Prostate gland (tissue), 2 donors: Measurements from ENCODE around the gene FAM120B. TPM values are rescaled to one million over a fixed set of nuclear protein-coding genes. Genes with fewer than 3 reads are reported as not detected.

Source experiments
- DNase-seq: peaks from one replicate; pipeline ENCODE4 v3.0.0-alpha.2; 2019; ENCODE audit warnings: low spot score
- H3K27ac ChIP-seq, 2 donors: fragments of 200-600 bp; sonication (generic); 2 replicates each; pipeline ENCODE4 v1.5.1; 2017 to 2019
- H3K27me3 ChIP-seq: fragments of 200-600 bp; sonication (generic); replicated peaks from 2 replicates; pipeline ENCODE4 v1.5.1; 2019; ENCODE audit not compliant: insufficient read depth
- H3K36me3 ChIP-seq, 2 donors: fragments of 200-600 bp; sonication (generic); 1 replicate in 1 of 2; 2 replicates in 1 of 2; pipeline versions ENCODE4 v1.5.1 to v1.8.1; 2017 to 2019
- H3K4me1 ChIP-seq: fragments of 200-600 bp; sonication (generic); replicated peaks from 2 replicates; pipeline ENCODE4 v1.5.1; 2019
- H3K4me3 ChIP-seq, 2 donors: fragments of 200-600 bp; sonication (generic); 2 replicates each; pipeline ENCODE4 v1.5.1; 2017 to 2019
- H3K9me3 ChIP-seq: fragments of 200-600 bp; sonication (generic); 2 replicates; pipeline ENCODE4 v1.5.1; 2017
- CTCF ChIP-seq, 4 experiments: fragments of 200-600 bp in 2 of 4; fragments of 450-650 bp in 2 of 4; sonication (generic) in 2 of 4; IDR thresholded peaks; 1 replicate in 3 of 4; 2 replicates in 1 of 4; pipeline ENCODE4 v1.5.1; 2016 to 2019; ENCODE audit warnings: antibody characterized with exemption in 4 of 4, mild to moderate bottlenecking in 2 of 4, moderate library complexity in 2 of 4
- POLR2A ChIP-seq: fragments of 450-650 bp; IDR thresholded peaks from one replicate; pipeline ENCODE4 v1.6.1; 2016; ENCODE audit warnings: antibody characterized with exemption, mild to moderate bottlenecking
- POLR2AphosphoS5 ChIP-seq: sonication (generic); formaldehyde crosslinking; IDR thresholded peaks from one replicate; pipeline ENCODE4 v1.6.1; 2017; ENCODE audit warnings: antibody characterized with exemption
- WGBS: methylation state at CpG from one replicate; pipeline ENCODE4 v1.1.5; 2018; 5-methylcytosine and 5-hydroxymethylcytosine counted together
- intact Hi-C: fragments of 100-400 bp; cut with DNase I; formaldehyde crosslinking; loops from one replicate; pipeline ENCODE4 v1.14.2; 2022
- microRNA-seq: library from miRNA; unstranded; fragments of <30 nt; microRNA quantifications from one replicate; pipeline ENCODE4, GENCODE V29; 2016
- small RNA-seq, 2 donors: library from RNA; depleted of rRNA; stranded (forward); fragments of <200 nt; gene quantifications; one replicate each; pipeline ENCODE3, GENCODE V24; 2016
- total RNA-seq, 2 donors: library from RNA; depleted of rRNA; stranded (reverse); fragments of >200 nt; gene quantifications; one replicate each; pipeline ENCODE4 v1.1.0, GENCODE V29; 2016

Gene FAM120B
- total RNA-seq, 2 donors from 2014 or later: 28.8 to 45.0 TPM

- Histone ChIP-seq H3K36me3 (no peaks in the 10 kb centered on the region), H3K4me1 (no peaks in the 10 kb centered on the region), H3K9me3 (no peaks in the 10 kb centered on the region), H3K27me3 (no peaks in the 10 kb centered on the region), H3K27ac (no peak overlapping the region), H3K4me3 (no peak overlapping the region)
- WGBS: 76% methylated on average over 26 of the region's 26 CpGs
- TF ChIP-seq POLR2A: no peak
- TF ChIP-seq POLR2AphosphoS5: no peak
- TF ChIP-seq CTCF (IDR thresholded peaks at IDR 0.05): no peak
- intact Hi-C loops: no loop called here
- no peak for DNase-seq
Measured at GRCh38 chr6:170453586-170454511, 147.3 kb downstream of the FAM120B start.

- Histone ChIP-seq H3K27me3 (no peaks in the 10 kb centered on the region), H3K9me3 (no peaks in the 10 kb centered on the region), H3K36me3 (no peaks in the 10 kb centered on the region), H3K27ac (no peak overlapping the region), H3K4me3 (no peak overlapping the region), H3K4me1 (no peaks in the 10 kb centered on the region)
- TF ChIP-seq CTCF (IDR thresholded peaks at IDR 0.05) (no peak), POLR2A (no peak), POLR2AphosphoS5 (no peak)
- intact Hi-C loops: no loop called here
- 84% methylated on average over 18 of the region's 18 CpGs for WGBS
- no peak for DNase-seq
Measured at GRCh38 chr6:170454512-170455285, 148.1 kb downstream of the FAM120B start.

- Histone ChIP-seq H3K4me1 (no peaks in the 10 kb centered on the region), H3K27me3 (no peaks in the 10 kb centered on the region), H3K36me3 (no peaks in the 10 kb centered on the region), H3K9me3 (no peaks in the 10 kb centered on the region), H3K4me3 (no peak overlapping the region), H3K27ac (no peak overlapping the region)
- 91% methylated on average over 26 of the region's 26 CpGs for WGBS
- TF ChIP-seq POLR2A: no peak
- no peak for TF ChIP-seq POLR2AphosphoS5
- no peak for TF ChIP-seq CTCF (IDR thresholded peaks at IDR 0.05)
- intact Hi-C loops: no loop called here
- no peak for DNase-seq
Measured at GRCh38 chr6:170455335-170455979, 148.9 kb downstream of the FAM120B start.

GRCh38 chr6:170456334-170456733 lies 149.8 kb downstream of the FAM120B start:
- intact Hi-C loops: no loop called here
- no peak for DNase-seq
- H3K9me3 ChIP-seq: no peaks in the 10 kb centered on the region
- no peaks in the 10 kb centered on the region for H3K4me1 ChIP-seq
- H3K36me3 ChIP-seq: no peaks in the 10 kb centered on the region
- no peak overlapping the region for H3K4me3 ChIP-seq
- H3K27me3 ChIP-seq: no peaks in the 10 kb centered on the region
- no peak overlapping the region for H3K27ac ChIP-seq
- 93% methylated on average over 9 of the region's 9 CpGs for WGBS
- no peak for TF ChIP-seq POLR2A
- TF ChIP-seq CTCF (IDR thresholded peaks at IDR 0.05): no peak
- no peak for TF ChIP-seq POLR2AphosphoS5

Small RNA genes lying within 50 kb of the gene (microRNA-seq; reads per million reads assigned to microRNA genes)
- not detected for gene MIR4644

Small RNA genes lying within 50 kb of the gene (small RNA-seq; reads per million reads assigned to genes)
- 0 reads per million in 2 donors for gene MIR4644

Other genes with a start within 250 kb of the FAM120B start
- 10 to 100 TPM; 16.0 to 40.4 TPM for gene DLL1, start 15.7 kb upstream of the FAM120B start, total RNA-seq
- 100 to 1,000 TPM; 188 to 234 TPM for gene PSMB1, start 246.5 kb downstream of the FAM120B start, total RNA-seq
- 10 to 100 TPM; 19.6 to 36.9 TPM for gene TBP, start 247.6 kb downstream of the FAM120B start, total RNA-seq